Left lung (tissue), 14 donors: Measurements from ENCODE around the gene CENPU. TPM values are rescaled to one million over a fixed set of nuclear protein-coding genes. Genes with fewer than 3 reads are reported as not detected.
A peak's percentile ranks its signal among the peaks of the same experiment; 100 is the strongest.
"Not testable (repeated sequence)": the region's sequence is repeated elsewhere in the genome, so short reads cannot be mapped to it uniquely, and the experiment has no call there.

Experiments used
- ATAC-seq: fragments of 200-7000 bp; cut with Tn5 transposase; one replicate; pipeline ENCODE4 v1.9.1; 2020; ENCODE audit warnings: moderate library complexity
- DNase-seq, 4 donors: peaks; one replicate each; pipeline ENCODE4 v3.0.0-alpha.2; 2013 to 2020
- H3K27ac ChIP-seq, 2 donors: fragments of 200-600 bp; sonication (generic) in 1 of 2; one replicate each; pipeline versions ENCODE4 v1.5.0 to v1.8.0; 2020 to 2021
- H3K27me3 ChIP-seq, 2 donors: fragments of 200-600 bp; sonication (generic) in 1 of 2; one replicate each; pipeline versions ENCODE4 v1.5.0 to v1.8.0; 2020 to 2021
- H3K36me3 ChIP-seq, 2 donors: fragments of 200-600 bp; sonication (generic) in 1 of 2; one replicate each; pipeline versions ENCODE4 v1.5.0 to v1.8.0; 2020 to 2021
- H3K4me1 ChIP-seq, 2 donors: fragments of 200-600 bp; one replicate each; pipeline ENCODE4 v1.8.0; 2021
- H3K4me3 ChIP-seq, 2 donors: fragments of 200-600 bp; sonication (generic) in 1 of 2; one replicate each; pipeline versions ENCODE4 v1.5.0 to v1.8.0; 2020 to 2021; ENCODE audit warnings: mild to moderate bottlenecking in 1 of 2
- H3K9me3 ChIP-seq, 2 donors: fragments of 200-600 bp; sonication (generic) in 1 of 2; one replicate each; pipeline versions ENCODE4 v1.5.0 to v1.8.0; 2020 to 2021
- intact Hi-C, 2 donors: fragments of 100-400 bp; cut with DNase I; formaldehyde crosslinking; loops; one replicate each; pipeline versions ENCODE4 v1.11.2 to v1.14.2; 2022
- long read RNA-seq, 12 donors: library from polyadenylated mRNA in 2 of 12; unstranded in 2 of 12; transcript quantifications; one replicate each; pipeline ENCODE4 v2.0.0 and lab custom pipeline, GENCODE V29; 2019 to 2026
- polyA plus RNA-seq, 6 donors: library from polyadenylated mRNA; unstranded; fragments of 120-200 nt; gene quantifications; one replicate each; pipeline ENCODE4 v1.2.1, GENCODE V29; 2013; ENCODE audit not compliant: insufficient read length in 6 of 6
- total RNA-seq, 2 donors: library from RNA; stranded (reverse); fragmentation: NEBNext Ultra II Directional; extraction: Animal tissue kit (Norgen Biotek cat#: 25700); gene quantifications; one replicate each; pipeline ENCODE4 v1.2.1, GENCODE V29; 2021
- TF ChIP-seq, protein P1 (sequence below), 2 donors: fragments of 200-600 bp; sonication (generic) in 1 of 2; IDR thresholded peaks; one replicate each; pipeline versions ENCODE4 v1.5.0 to v1.8.0; 2021; ENCODE audit warnings: antibody characterized with exemption in 2 of 2
- donor health status: DM: no; HTN: yes; CAD: no.
- donor health status: DM: no; HTN: no; CAD: no.

CENPU gene, protein sequence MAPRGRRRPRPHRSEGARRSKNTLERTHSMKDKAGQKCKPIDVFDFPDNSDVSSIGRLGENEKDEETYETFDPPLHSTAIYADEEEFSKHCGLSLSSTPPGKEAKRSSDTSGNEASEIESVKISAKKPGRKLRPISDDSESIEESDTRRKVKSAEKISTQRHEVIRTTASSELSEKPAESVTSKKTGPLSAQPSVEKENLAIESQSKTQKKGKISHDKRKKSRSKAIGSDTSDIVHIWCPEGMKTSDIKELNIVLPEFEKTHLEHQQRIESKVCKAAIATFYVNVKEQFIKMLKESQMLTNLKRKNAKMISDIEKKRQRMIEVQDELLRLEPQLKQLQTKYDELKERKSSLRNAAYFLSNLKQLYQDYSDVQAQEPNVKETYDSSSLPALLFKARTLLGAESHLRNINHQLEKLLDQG
- total RNA-seq (10 to 100 TPM; 11.3 to 11.6 TPM), polyA plus RNA-seq (10 to 100 TPM; 23.2 to 59.1 (median 44.9) TPM)
- long read RNA-seq, donor 1, transcript CENPU-201 (13 exons, 1,998 nt) = major isoform, 15 of 26 reads
- long read RNA-seq, donor 1, partial matches to known transcripts = 6 of 26 reads
- long read RNA-seq, donor 1, other reads (novel, unspliced or antisense) = 0 of 26 reads
- long read RNA-seq, donor 2, transcript CENPU-201 (13 exons, 1,998 nt) = major isoform, 6 of 8 reads
- long read RNA-seq, donor 2, partial matches to known transcripts = 0 of 8 reads
- long read RNA-seq, donor 2, other reads (novel, unspliced or antisense) = 0 of 8 reads
- long read RNA-seq, donor 3, transcript CENPU-201 (13 exons, 1,998 nt) = major isoform, 5 of 8 reads
- long read RNA-seq, donor 3, partial matches to known transcripts = 0 of 8 reads
- long read RNA-seq, donor 3, other reads (novel, unspliced or antisense) = 0 of 8 reads
- long read RNA-seq, donor 4, partial matches to known transcripts = 3 of 6 reads
- long read RNA-seq, donor 4, other reads (novel, unspliced or antisense) = 0 of 6 reads
- long read RNA-seq, donor 5, transcript CENPU-201 (13 exons, 1,998 nt) = major isoform, 10 of 16 reads
- long read RNA-seq, donor 5, partial matches to known transcripts = 0 of 16 reads
- long read RNA-seq, donor 5, other reads (novel, unspliced or antisense) = 0 of 16 reads
- long read RNA-seq, donor 6, transcript CENPU-202 (2 exons, 723 nt) = minor isoform, 5 of 23 reads
- long read RNA-seq, donor 6, transcript CENPU-201 (13 exons, 1,998 nt) = major isoform, 15 of 23 reads
- long read RNA-seq, donor 6, partial matches to known transcripts = 0 of 23 reads
- long read RNA-seq, donor 6, other reads (novel, unspliced or antisense) = 0 of 23 reads
- long read RNA-seq, donor 7, transcript CENPU-201 (13 exons, 1,998 nt) = major isoform, 5 of 8 reads
- long read RNA-seq, donor 7, partial matches to known transcripts = 0 of 8 reads
- long read RNA-seq, donor 7, other reads (novel, unspliced or antisense) = 0 of 8 reads
- long read RNA-seq, donor 8, partial matches to known transcripts = 0 of 4 reads
- long read RNA-seq, donor 8, other reads (novel, unspliced or antisense) = 0 of 4 reads
- long read RNA-seq, donor 9 = 0 reads
- long read RNA-seq, donor 10, partial matches to known transcripts = 6 of 8 reads
- long read RNA-seq, donor 10, other reads (novel, unspliced or antisense) = 0 of 8 reads
- long read RNA-seq, donor 11, partial matches to known transcripts = 0 of 4 reads
- long read RNA-seq, donor 11, other reads (novel, unspliced or antisense) = 0 of 4 reads
- long read RNA-seq, donor 12, partial matches to known transcripts = 0 of 4 reads
- long read RNA-seq, donor 12, other reads (novel, unspliced or antisense) = 0 of 4 reads

DNA sequence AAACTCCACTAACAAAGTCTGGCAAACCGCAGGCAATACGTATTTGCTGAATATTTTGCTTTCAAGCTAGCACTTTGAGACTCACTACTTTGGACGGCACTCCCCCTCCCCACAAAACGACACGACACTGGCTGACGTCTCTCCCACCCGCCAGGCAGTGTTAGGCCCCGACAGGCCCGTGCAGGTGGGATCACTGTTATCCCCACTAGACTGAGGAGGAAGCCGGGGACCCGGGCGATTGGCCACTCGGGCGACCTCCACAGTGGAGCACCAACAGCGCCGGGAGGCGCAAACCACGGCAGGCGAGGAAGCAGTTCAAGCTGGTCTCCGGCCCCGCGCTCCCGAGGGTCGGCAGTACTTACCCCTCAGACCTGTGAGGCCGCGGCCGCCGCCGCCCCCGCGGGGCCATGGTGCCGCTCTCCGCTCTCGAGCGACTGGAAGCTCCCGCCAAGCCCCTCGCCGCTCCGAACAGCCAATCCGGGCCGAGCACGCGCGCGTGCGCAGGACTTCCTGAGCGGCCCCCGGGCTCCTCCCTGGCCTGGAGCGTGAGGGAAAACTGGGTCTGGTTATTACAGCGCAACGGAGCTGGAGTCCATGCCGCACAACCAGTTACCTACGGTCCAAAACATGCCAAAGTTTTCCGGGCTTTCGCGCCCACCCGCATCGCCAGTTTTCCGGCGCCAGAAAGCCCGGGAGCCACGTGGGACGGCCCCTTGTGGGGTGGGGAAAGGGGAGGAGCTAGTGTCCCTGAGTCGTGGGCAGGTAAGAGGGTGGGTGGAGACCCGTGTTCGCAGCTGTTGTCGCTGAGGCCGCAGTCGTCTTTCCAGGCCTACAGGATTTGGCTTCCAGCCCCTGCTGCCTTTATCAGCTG is at the start of gene CENPU:
Gene CENPU, minus strand, starts transcription at position 443 of the 871 bp plus-strand sequence. Its CDS starts 34 bp downstream, at position 409.
- intact Hi-C loops = no loop called here
- Histone ChIP-seq H3K4me1 (peaks cover 9 to 32% of the 10 kb centered on the region in 2 donors), H3K36me3 (no peaks in the 10 kb centered on the region), H3K4me3 (peak within 1 kb of the TSS; percentile 80 to 91), H3K27me3 (no peaks in the 10 kb centered on the region), H3K27ac (peak within 1 kb of the TSS; percentile 17 to 74), H3K9me3 (no peaks in the 10 kb centered on the region)
- peak; percentile 97 for ATAC-seq
- TF ChIP-seq, protein P1, sequence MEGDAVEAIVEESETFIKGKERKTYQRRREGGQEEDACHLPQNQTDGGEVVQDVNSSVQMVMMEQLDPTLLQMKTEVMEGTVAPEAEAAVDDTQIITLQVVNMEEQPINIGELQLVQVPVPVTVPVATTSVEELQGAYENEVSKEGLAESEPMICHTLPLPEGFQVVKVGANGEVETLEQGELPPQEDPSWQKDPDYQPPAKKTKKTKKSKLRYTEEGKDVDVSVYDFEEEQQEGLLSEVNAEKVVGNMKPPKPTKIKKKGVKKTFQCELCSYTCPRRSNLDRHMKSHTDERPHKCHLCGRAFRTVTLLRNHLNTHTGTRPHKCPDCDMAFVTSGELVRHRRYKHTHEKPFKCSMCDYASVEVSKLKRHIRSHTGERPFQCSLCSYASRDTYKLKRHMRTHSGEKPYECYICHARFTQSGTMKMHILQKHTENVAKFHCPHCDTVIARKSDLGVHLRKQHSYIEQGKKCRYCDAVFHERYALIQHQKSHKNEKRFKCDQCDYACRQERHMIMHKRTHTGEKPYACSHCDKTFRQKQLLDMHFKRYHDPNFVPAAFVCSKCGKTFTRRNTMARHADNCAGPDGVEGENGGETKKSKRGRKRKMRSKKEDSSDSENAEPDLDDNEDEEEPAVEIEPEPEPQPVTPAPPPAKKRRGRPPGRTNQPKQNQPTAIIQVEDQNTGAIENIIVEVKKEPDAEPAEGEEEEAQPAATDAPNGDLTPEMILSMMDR (IDR thresholded peaks at IDR 0.05) = no peak
- DNase-seq = peak; percentile 95 to 99 (median 97)

DNA sequence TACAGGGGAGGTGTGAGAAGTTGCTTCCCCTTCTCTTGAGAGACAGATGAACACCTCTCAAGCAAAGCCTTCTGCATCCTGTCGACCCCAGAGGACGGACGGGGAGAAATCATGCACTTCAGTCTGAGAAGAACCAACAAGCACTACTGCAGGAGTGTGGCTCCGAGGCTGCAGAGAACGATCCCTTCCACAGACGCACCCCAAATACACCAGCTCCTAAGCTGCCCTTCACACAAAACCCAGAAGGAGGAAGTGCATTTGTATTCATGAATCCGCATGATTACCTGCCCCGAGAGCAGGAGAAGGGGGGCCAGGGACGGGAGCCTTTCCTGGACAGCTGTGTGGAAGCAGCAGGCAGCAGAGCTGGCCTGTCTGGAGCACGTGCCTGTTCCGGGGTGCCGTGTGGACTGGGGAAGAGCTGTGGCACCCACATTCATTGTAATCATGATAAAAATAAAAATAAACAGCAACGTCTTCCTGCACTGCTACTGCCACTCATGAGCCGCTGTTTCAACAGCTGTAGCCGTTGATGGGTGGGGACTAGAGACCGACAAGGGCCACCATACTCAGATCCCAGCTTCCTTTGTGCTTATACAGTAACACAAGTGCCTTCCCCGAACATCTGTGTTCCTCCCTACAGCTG is 49.0 kb upstream of the CENPU start:
- Histone ChIP-seq H3K27ac (peak overlapping the region in 1 of 2 donors; percentile 57), H3K4me1 (peaks cover 0 to 31% of the 10 kb centered on the region in 2 donors)
- intact Hi-C loops = no loop called here

DNA sequence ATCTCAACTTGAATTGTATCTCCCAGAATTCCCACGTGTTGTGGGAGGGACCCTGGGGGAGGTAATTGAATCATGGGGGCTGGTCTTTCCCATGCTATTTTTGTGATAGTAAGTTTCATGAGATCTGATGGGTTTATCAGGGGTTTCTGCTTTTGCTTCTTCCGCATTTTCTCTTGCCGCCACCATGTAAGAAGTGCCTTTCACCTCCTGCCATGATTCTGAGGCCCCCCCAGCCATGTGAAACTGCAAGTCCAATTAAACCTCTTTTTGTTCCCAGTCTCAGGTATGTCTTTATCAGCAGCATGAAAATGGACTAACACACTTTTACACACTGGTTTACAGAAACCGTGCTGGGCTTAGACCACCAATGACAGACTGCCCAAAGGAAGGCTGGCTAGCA is 45.3 kb upstream of the CENPU start:
- DNase-seq, intact Hi-C loops, H3K27ac ChIP-seq, ATAC-seq, H3K4me3 ChIP-seq, H3K27me3 ChIP-seq, H3K9me3 ChIP-seq: not testable (repeated sequence)
- Histone ChIP-seq H3K4me1 (peaks cover 0 to 18% of the 10 kb centered on the region in 2 donors), H3K36me3 (peaks cover 0 to 98% of the 10 kb centered on the region in 2 donors)

More for the DNA sequence above, 49.0 kb upstream of the CENPU start:
- peaks cover 0 to 100% of the 10 kb centered on the region in 2 donors for H3K36me3 ChIP-seq
- H3K9me3 ChIP-seq = no peaks in the 10 kb centered on the region
- TF ChIP-seq, protein P1 (IDR thresholded peaks at IDR 0.05) = no peak
- no peaks in the 10 kb centered on the region for H3K27me3 ChIP-seq
- no peak for DNase-seq
- ATAC-seq = peak; percentile 37
- no peak overlapping the region for H3K4me3 ChIP-seq

DNA sequence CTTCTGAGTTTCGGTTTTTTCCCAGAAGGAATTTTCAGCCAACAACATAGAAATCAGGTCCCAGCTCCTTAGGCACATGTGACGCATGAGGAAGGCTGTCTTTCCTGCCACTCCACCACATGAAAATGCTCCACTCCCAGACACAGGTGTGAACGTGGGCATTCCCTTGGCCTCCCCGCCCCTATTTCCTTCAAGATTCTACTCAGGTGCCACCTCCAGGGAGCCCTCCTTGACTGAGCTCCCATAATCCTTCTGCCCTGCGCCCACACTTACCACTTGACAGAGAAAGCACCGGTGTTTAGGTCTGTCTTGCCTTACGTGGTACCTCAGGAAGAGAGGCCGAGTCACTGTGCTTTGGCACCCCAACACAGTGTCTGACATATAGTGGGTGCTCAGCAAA is 44.4 kb upstream of the CENPU start:
- Histone ChIP-seq H3K4me3 (no peak overlapping the region), H3K36me3 (peaks cover 0 to 98% of the 10 kb centered on the region in 2 donors), H3K9me3 (no peaks in the 10 kb centered on the region), H3K27me3 (no peaks in the 10 kb centered on the region), H3K4me1 (peaks cover 0 to 13% of the 10 kb centered on the region in 2 donors), H3K27ac (no peak overlapping the region)
- DNase-seq (no peak), ATAC-seq (no peak)
- TF ChIP-seq, protein P1 (IDR thresholded peaks at IDR 0.05) = no peak
- intact Hi-C loops = no loop called here
